NK-92 treated with Interleukin-12 subunit alpha and Interleukin-12 subunit beta, amount 100 ng/mL, for 24 hours (cell line): ENCODE data around the gene GRIK4.

Experiments
- DNase-seq: peaks from one replicate; lab custom pipeline; 2025; lab: John Stamatoyannopoulos, UW

The GRIK4 gene

GRCh38 chr11:120510406-120511115, 987 bp upstream of the GRIK4 start:
- no peak for DNase-seq

- no peak for DNase-seq
Measured at GRCh38 chr11:120511820-120512738, 531 bp downstream of the GRIK4 start.

GRCh38 chr11:120512739-120513435, 1.3 kb downstream of the GRIK4 start:
- DNase-seq: no peak

GRCh38 chr11:120513436-120514315, 2.1 kb downstream of the GRIK4 start:
- DNase-seq: no peak

GRCh38 chr11:120514541-120515121, 3.1 kb downstream of the GRIK4 start:
- DNase-seq: no peak

GRCh38 chr11:120515186-120515723, 3.7 kb downstream of the GRIK4 start:
- DNase-seq: no peak

- no peak for DNase-seq
Measured at GRCh38 chr11:120516461-120517389, 5.2 kb downstream of the GRIK4 start.

- no peak for DNase-seq
Measured at GRCh38 chr11:120517390-120517761, 5.8 kb downstream of the GRIK4 start.

GRCh38 chr11:120517801-120518291, 6.3 kb downstream of the GRIK4 start:
- DNase-seq: no peak

- DNase-seq: no peak
Measured at GRCh38 chr11:120518356-120518755, 6.8 kb downstream of the GRIK4 start.

GRCh38 chr11:120519474-120519873, 7.9 kb downstream of the GRIK4 start:
- DNase-seq: no peak

- no peak for DNase-seq
Measured at GRCh38 chr11:120520091-120520822, 8.7 kb downstream of the GRIK4 start.

GRCh38 chr11:120521176-120521575, 9.6 kb downstream of the GRIK4 start:
- no peak for DNase-seq

GRCh38 chr11:120522021-120522420, 10.5 kb downstream of the GRIK4 start:
- DNase-seq: no peak

GRCh38 chr11:120522736-120523135, 11.2 kb downstream of the GRIK4 start:
- no peak for DNase-seq

GRCh38 chr11:120523196-120523595, 11.6 kb downstream of the GRIK4 start:
- DNase-seq: no peak

- no peak for DNase-seq
Measured at GRCh38 chr11:120524536-120525085, 13.1 kb downstream of the GRIK4 start.
